T-helper 2 cell treated with Interferon-gamma antibody and Interleukin-4, amounts not matched to agents 5 μg/mL and 100 μg/mL, for 36 hours (primary cell): ENCODE measurements around the gene CCR6.

Source experiments
- DNase-seq: peaks from one replicate; pipeline ENCODE4 v3.0.0; 2021; ENCODE audit warnings: low spot score
- H3K27ac Mint-ChIP-seq: one replicate; pipeline ENCODE4 v1.8.0; 2021; ENCODE audit warnings: mild to moderate bottlenecking, mixed read lengths
- H3K27me3 Mint-ChIP-seq: one replicate; pipeline ENCODE4 v1.8.0; 2021; ENCODE audit warnings: low read depth, mixed read lengths
- H3K36me3 Mint-ChIP-seq: one replicate; pipeline ENCODE4 v1.8.0; 2021; ENCODE audit warnings: low read depth, mixed read lengths
- H3K4me1 Mint-ChIP-seq: one replicate; pipeline ENCODE4 v1.8.0; 2021; ENCODE audit warnings: low read depth, mixed read lengths
- H3K4me3 Mint-ChIP-seq: one replicate; pipeline ENCODE4 v1.8.0; 2022; ENCODE audit warnings: mild to moderate bottlenecking, moderate library complexity, mixed read lengths
- H3K9me3 Mint-ChIP-seq: one replicate; pipeline ENCODE4 v1.8.0; 2021; ENCODE audit warnings: mixed read lengths

Gene CCR6

GRCh38 chr6:167093406-167093921 is 29.4 kb upstream of the CCR6 start:
- H3K9me3 Mint-ChIP-seq, result peaks cover under 1% of the 10 kb centered on the region
- H3K27me3 Mint-ChIP-seq, result peaks cover 44% of the 10 kb centered on the region
- peaks cover 36% of the 10 kb centered on the region for H3K4me1 Mint-ChIP-seq
- H3K36me3 Mint-ChIP-seq, result no peaks in the 10 kb centered on the region
- no peak overlapping the region for H3K27ac Mint-ChIP-seq
- H3K4me3 Mint-ChIP-seq, result no peak overlapping the region
- no peak for DNase-seq

GRCh38 chr6:167093922-167094432 is 28.9 kb upstream of the CCR6 start:
- peaks cover 40% of the 10 kb centered on the region for H3K4me1 Mint-ChIP-seq
- no peak overlapping the region for H3K4me3 Mint-ChIP-seq
- H3K36me3 Mint-ChIP-seq, result no peaks in the 10 kb centered on the region
- no peaks in the 10 kb centered on the region for H3K9me3 Mint-ChIP-seq
- no peak overlapping the region for H3K27ac Mint-ChIP-seq
- peak; percentile 19 for DNase-seq
- peaks cover 48% of the 10 kb centered on the region for H3K27me3 Mint-ChIP-seq

GRCh38 chr6:167094436-167094819 is 28.5 kb upstream of the CCR6 start:
- no peaks in the 10 kb centered on the region for H3K9me3 Mint-ChIP-seq

GRCh38 chr6:167094820-167095637 is 27.9 kb upstream of the CCR6 start:
- Mint-ChIP-seq H3K4me1 (peaks cover 37% of the 10 kb centered on the region), H3K27me3 (peaks cover 46% of the 10 kb centered on the region), H3K27ac (no peak overlapping the region), H3K9me3 (no peaks in the 10 kb centered on the region), H3K36me3 (no peaks in the 10 kb centered on the region), H3K4me3 (no peak overlapping the region)
- no peak for DNase-seq

More at GRCh38 chr6:167094436-167094819, 28.5 kb upstream of the CCR6 start:
- Mint-ChIP-seq H3K27me3 (peaks cover 45% of the 10 kb centered on the region), H3K27ac (no peak overlapping the region), H3K4me3 (no peak overlapping the region), H3K4me1 (peaks cover 41% of the 10 kb centered on the region), H3K36me3 (no peaks in the 10 kb centered on the region)
- no peak for DNase-seq

- no peak for DNase-seq
- Mint-ChIP-seq H3K4me1 (peaks cover 33% of the 10 kb centered on the region), H3K27me3 (peaks cover 45% of the 10 kb centered on the region), H3K9me3 (no peaks in the 10 kb centered on the region), H3K36me3 (no peaks in the 10 kb centered on the region), H3K4me3 (no peak overlapping the region), H3K27ac (no peak overlapping the region)
These were observed 27.0 kb upstream of the CCR6 start for GRCh38 chr6:167095888-167096287.

GRCh38 chr6:167096991-167097390 is 25.9 kb upstream of the CCR6 start:
- Mint-ChIP-seq H3K36me3 (no peaks in the 10 kb centered on the region), H3K27ac (no peak overlapping the region), H3K4me1 (peaks cover 22% of the 10 kb centered on the region), H3K9me3 (no peaks in the 10 kb centered on the region), H3K4me3 (no peak overlapping the region), H3K27me3 (peaks cover 45% of the 10 kb centered on the region)
- DNase-seq, result no peak

- Mint-ChIP-seq H3K27ac (no peak overlapping the region), H3K27me3 (peaks cover 45% of the 10 kb centered on the region), H3K4me3 (no peak overlapping the region), H3K36me3 (no peaks in the 10 kb centered on the region), H3K4me1 (peaks cover 18% of the 10 kb centered on the region), H3K9me3 (no peaks in the 10 kb centered on the region)
- DNase-seq, result no peak
These were observed 25.1 kb upstream of the CCR6 start for GRCh38 chr6:167097770-167098169.

- Mint-ChIP-seq H3K4me1 (peaks cover 23% of the 10 kb centered on the region), H3K36me3 (no peaks in the 10 kb centered on the region), H3K9me3 (no peaks in the 10 kb centered on the region), H3K27me3 (peaks cover 40% of the 10 kb centered on the region), H3K4me3 (no peak overlapping the region), H3K27ac (no peak overlapping the region)
- no peak for DNase-seq
These were observed 24.1 kb upstream of the CCR6 start for GRCh38 chr6:167098825-167099225.

GRCh38 chr6:167099707-167100106 is 23.2 kb upstream of the CCR6 start:
- Mint-ChIP-seq H3K4me3 (no peak overlapping the region), H3K27me3 (peaks cover 33% of the 10 kb centered on the region), H3K4me1 (peaks cover 19% of the 10 kb centered on the region), H3K27ac (no peak overlapping the region), H3K36me3 (no peaks in the 10 kb centered on the region), H3K9me3 (no peaks in the 10 kb centered on the region)
- DNase-seq, result no peak

GRCh38 chr6:167100241-167100674 is 22.6 kb upstream of the CCR6 start:
- no peak overlapping the region for H3K4me3 Mint-ChIP-seq
- no peaks in the 10 kb centered on the region for H3K9me3 Mint-ChIP-seq
- H3K4me1 Mint-ChIP-seq, result peaks cover 15% of the 10 kb centered on the region
- H3K27me3 Mint-ChIP-seq, result peaks cover 30% of the 10 kb centered on the region
- H3K36me3 Mint-ChIP-seq, result no peaks in the 10 kb centered on the region
- no peak for DNase-seq
- H3K27ac Mint-ChIP-seq, result no peak overlapping the region

GRCh38 chr6:167102318-167102717 is 20.6 kb upstream of the CCR6 start:
- H3K27me3 Mint-ChIP-seq, result peaks cover 35% of the 10 kb centered on the region
- no peaks in the 10 kb centered on the region for H3K9me3 Mint-ChIP-seq
- H3K4me1 Mint-ChIP-seq, result peaks cover 14% of the 10 kb centered on the region
- H3K4me3 Mint-ChIP-seq, result no peak overlapping the region
- H3K27ac Mint-ChIP-seq, result no peak overlapping the region
- no peak for DNase-seq
- H3K36me3 Mint-ChIP-seq, result no peaks in the 10 kb centered on the region

GRCh38 chr6:167103041-167103891 is 19.6 kb upstream of the CCR6 start:
- H3K4me3 Mint-ChIP-seq, result no peak overlapping the region
- no peak for DNase-seq
- no peaks in the 10 kb centered on the region for H3K9me3 Mint-ChIP-seq
- peaks cover 14% of the 10 kb centered on the region for H3K4me1 Mint-ChIP-seq
- H3K27me3 Mint-ChIP-seq, result peaks cover 33% of the 10 kb centered on the region
- H3K27ac Mint-ChIP-seq, result no peak overlapping the region
- no peaks in the 10 kb centered on the region for H3K36me3 Mint-ChIP-seq

- Mint-ChIP-seq H3K36me3 (no peaks in the 10 kb centered on the region), H3K27ac (no peak overlapping the region), H3K27me3 (peaks cover 28% of the 10 kb centered on the region), H3K9me3 (no peaks in the 10 kb centered on the region), H3K4me3 (no peak overlapping the region), H3K4me1 (peaks cover 9% of the 10 kb centered on the region)
- DNase-seq, result no peak
These were observed 18.5 kb upstream of the CCR6 start for GRCh38 chr6:167104388-167104787.

GRCh38 chr6:167105060-167105459 is 17.8 kb upstream of the CCR6 start:
- peaks cover 9% of the 10 kb centered on the region for H3K4me1 Mint-ChIP-seq
- H3K4me3 Mint-ChIP-seq, result no peak overlapping the region
- no peaks in the 10 kb centered on the region for H3K9me3 Mint-ChIP-seq
- H3K27ac Mint-ChIP-seq, result no peak overlapping the region
- peaks cover 25% of the 10 kb centered on the region for H3K27me3 Mint-ChIP-seq
- H3K36me3 Mint-ChIP-seq, result no peaks in the 10 kb centered on the region
- no peak for DNase-seq
